Stimulated activated CD8-positive, alpha-beta memory T cell treated with anti-CD3 and anti-CD28 coated beads, Interleukin-4, amount 100 ng/mL, for 4 hours (primary cell): ENCODE results near the gene ADAMTS2.

Experiments
- DNase-seq, 2 donors: peaks; one replicate each; pipeline ENCODE4 v3.0.0-alpha.2; 2020; ENCODE audit warnings: low read depth in 2 of 2, low spot score in 1 of 2

ADAMTS2 gene

DNA sequence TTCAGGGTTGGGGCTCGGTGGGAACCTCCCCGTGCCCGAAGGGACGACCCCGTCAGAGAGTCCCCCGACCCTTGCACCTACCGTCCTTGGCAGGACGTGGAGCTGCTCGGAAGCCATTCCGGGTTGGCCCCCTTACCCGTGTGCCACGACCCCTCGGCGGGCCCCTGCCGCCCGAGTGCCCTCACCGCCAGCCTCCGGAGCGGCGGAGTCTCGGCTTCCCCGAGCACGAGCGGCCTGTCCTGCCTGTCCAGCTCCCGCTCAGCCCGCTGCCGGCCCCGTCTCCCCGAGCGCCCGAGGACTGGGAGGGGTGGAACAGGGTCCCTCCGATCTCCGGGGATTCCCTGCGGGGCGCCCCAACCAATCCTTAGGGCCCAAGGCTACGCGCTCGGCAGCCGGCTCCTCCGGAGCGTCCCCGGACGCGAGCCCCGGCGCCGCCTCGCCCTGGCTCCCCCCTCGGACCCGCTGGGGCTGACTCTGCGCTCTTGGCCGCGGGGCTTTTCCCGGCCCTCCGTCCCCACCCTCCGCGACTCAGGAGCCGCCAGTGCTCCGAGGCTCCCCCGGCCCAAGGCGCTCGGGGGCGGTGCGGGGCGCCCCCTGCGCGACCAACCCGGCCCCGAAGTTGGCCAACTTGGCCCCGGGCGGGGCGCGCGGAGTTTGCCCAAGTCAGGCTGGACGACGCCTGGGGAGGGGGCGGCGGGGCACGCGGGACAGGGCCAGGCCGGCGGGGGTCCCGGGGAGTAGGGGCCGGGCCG, 654 bp downstream of the ADAMTS2 start:
- DNase-seq, result no peak

DNA sequence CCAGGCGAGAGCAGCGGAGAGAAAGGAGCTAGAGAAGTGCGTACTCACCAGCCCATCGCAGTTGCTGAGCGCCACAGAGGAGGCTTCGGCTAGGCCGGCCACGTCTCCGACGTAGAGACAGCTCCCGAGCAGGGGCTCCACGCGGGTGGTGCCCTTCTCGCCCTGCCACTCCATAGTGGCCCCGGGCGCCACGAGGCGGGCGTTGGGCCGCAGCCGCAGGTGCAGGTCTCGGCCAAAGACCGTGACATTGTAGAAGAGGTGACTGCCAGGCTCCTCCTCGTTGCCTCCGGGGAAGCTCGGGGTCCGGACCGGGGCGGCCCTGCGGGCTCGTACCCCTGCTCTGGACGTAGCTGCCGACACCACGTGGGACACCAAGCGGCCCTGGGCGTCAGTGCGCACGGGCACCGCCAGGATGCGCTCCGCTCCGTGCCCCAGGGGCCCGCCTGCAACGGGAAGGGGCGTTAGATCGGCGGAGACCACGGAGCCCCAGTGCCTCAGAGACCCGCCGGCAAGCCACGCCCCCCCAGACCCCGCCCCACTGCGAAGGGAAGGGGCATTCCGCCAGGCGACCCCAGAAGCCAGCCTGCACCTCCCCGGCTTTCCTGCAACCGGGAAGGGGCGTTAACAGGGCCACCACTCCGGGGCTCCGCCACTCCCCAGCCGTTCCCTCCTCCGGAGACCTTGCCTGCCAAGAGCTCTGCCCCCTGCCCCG, 1.4 kb downstream of the ADAMTS2 start:
- no peak for DNase-seq

DNA sequence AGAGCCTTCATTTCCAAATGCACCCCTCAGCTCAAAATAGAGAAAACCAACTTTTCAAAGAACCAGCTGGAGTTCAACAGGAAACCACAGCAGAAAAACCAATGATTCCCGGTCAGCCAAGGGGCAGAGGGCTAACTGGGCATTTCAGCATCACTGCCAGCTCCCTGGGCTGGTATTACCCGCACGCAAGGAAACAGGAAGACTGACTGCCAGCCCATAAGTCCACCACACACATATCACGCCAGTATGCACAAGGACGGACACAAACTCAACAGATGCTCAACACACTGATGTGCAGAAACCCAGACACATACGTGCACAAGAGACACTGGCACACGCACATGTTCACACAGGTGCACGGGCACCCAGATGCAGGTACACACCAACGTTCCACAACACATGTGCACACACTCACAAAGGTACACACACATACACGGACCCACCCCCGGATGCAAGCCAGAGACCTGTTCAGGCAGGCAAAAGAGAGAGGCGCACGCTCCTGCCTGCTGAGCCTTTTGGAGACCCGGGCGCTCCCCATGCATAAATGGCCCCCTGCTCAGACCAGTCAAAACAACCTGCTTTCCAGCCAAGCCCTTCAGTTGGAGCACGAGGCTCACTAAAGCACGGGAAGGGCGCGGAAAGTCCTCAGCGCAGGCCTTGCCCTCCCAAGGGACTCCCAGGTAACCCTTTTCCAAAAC, 2.1 kb downstream of the ADAMTS2 start:
- no peak for DNase-seq

DNA sequence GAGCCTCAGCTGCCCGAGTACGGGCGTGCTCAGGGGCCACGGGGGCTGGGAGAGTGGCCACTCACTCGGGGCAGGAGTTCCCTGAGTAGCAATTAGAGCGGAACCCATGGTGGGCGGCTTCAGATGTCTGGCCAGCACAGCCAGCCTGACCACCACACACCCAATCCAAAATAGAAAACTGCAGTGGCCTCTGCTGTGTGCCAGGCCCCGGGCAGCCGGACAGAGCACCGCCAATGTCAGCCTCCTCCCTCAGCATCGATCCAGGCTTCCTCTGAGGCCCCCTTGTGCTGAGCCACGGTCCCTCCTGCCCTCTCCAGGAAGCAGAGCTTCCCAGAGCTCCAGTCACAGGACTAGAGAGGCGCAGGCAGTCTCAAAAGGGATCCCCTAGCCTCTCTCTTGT, 2.7 kb downstream of the ADAMTS2 start:
- no peak for DNase-seq

DNA sequence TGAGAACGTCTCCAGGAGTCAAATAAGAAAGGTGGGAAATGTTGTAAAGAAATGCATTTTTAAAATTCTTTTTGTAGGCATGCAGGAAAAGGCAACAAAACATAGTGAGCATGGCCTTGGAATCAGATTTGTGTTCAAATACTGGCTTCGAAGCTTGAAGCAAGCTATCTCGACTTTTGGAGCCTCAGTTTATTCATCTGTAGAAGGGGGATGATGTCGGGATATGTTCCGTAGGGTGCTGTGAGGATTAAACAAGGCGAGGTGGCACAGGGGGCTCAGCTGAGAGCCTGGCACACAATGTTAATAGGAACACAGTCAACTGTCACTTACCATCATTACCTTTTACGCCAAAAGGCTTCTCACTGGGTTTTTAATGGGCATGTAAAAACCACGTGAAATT, 4.8 kb downstream of the ADAMTS2 start:
- no peak for DNase-seq

DNA sequence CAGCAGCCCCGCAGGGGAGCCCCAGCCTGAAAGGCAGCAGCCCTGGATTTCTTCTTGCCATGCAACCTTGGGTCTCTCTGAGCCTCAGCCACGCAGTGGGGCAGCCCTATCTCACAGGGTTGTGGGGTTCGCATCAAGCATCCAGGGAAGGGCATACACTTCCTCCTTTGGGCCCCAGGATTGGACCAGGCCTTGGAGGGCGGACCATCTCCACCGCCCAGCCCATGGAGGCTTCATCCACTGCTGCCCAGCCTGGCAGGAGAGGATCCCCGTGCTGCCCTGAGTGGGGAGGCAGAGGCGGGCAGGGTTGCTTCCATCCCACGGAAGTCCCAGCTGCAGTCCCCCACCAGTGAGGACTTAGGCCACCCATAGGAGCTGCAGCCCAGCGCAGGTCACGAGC, 5.3 kb downstream of the ADAMTS2 start:
- DNase-seq, result no peak

DNA sequence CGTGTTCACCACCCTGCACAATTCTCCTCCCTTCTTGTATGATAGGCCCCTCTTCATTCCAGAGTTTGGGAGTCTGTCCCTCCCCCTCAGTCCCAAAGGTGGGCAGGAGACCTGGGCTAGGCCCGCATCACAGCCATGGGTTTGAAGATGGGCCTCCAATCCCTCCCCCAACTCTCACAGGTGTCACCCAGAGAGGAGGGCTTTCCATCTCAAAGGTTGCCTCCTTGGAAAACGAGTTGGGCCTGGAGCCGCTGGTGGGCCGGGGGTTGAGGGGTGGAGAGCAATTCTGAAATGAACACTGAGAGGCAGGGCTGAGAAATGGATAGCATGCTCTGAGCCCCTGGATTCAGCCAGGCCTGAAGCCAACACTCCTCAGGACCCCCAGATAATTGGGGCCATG, 6.2 kb downstream of the ADAMTS2 start:
- DNase-seq, result no peak

DNA sequence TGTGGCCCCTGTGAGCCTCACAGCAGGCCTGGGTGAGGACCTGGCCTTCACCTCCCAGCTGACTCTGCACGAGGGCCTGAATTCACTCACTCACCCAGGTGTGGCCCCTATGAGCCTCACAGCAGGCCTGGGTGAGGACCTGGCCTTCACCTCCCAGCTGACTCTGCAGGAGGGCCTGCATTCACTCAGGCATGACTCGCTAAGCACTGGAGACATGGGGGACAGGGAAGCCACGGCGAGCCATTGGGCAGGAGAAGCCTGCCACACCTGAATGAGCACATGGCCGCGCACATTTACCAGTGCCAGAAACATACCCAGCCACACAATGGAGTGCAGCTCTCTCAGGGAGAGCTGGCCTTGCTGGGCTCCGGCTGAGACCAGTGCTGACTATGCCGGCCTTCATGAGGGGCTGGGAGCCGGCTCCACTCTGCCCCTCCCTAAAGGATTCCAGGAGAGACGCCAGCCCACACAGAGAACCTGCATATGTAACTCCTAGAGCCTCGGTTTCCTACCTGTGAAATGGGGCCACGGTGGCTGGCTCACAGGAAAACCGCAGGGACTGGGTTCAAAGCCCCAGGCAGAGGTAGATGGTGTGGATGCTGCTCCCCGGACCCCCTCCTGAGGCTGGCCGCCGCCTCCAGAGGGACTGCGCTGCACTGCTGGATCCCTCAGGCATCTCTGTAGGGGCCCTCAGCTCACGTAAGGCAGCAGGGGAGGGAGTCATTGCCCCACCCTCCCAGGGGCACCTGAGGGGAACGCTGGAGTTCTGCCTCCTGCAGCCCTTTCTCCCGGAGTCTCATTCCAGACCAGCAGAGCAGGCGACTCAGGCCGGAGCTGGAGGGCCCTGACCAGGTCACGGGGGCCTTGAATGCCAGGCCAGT, 7.2 kb downstream of the ADAMTS2 start:
- no peak for DNase-seq

DNA sequence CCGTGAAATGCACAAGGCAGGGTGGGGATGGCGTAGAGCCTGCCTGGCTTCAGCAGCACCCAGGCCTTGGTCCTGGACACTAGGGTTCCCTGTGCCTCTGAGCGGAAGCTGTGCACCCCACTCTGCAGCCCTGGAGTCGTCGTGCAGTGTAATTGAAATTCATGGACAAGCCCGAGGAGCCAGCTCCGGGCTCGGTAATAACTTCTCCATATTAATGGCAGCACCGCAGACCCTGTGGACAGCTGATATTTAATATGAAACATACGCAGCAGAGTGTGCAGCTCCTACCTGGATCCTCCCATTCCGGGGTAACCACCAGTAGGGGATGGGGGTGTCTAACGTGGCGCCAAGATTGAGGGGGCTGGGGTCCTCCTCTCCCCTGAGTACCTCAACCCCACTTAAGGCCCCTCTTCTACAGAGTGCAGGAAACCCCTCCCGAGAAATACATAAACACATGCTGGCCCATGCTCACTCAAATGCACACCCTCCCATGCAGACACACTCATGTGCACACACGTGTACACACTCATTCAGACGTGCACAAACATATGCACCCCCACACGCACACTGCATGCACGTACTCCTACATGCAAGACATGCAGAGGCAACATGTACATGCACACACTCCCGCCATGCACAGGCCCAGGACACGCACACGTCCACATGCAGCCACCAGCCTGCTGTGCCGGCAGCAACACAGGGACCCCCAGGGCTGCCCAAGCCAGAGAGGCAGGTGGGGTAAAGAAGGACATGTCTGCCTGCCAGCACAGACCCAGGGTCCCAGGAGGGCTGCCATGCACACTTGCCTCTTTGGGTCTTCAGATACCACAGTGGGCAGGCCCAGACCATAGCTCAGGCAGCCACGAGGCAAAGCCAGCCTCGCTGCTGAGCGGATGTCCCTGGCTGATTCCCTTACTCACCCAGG, 8.1 kb downstream of the ADAMTS2 start:
- DNase-seq, result no peak

DNA sequence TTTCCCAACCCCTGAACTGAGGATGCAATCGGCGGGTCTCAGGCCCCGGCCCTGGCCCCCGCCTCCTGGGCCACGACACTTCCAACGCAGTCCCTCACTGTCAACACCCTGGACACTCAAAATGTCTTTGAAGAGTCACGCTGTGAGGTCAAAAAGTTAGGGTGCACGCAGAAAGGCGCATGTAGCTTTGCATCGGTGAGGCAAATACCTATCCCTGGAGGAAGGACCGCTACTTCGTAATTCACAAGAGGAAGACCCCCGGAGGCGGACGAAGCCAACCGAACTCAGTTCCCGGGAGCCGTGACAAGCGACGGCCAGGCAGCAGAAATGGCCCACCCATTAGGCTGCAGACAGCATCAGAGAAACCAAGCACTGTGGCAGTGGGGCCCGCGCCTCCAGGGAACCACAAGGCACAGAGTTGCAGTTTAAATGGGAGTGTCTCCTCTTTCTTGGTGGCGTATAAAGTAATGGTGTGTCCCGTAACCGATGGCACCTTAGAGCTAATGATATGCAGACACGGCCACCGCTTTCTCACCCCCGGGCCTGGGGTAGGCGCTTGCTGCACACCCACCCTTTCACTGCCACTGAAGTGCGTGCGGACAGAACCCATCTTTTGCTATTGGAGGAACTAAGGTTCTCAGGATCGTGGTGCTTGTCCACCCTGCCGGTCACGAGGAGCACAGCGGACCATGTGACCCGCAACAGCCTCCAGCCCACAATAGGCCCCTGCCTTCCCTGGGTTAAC, 9.0 kb downstream of the ADAMTS2 start:
- DNase-seq, result no peak

DNA sequence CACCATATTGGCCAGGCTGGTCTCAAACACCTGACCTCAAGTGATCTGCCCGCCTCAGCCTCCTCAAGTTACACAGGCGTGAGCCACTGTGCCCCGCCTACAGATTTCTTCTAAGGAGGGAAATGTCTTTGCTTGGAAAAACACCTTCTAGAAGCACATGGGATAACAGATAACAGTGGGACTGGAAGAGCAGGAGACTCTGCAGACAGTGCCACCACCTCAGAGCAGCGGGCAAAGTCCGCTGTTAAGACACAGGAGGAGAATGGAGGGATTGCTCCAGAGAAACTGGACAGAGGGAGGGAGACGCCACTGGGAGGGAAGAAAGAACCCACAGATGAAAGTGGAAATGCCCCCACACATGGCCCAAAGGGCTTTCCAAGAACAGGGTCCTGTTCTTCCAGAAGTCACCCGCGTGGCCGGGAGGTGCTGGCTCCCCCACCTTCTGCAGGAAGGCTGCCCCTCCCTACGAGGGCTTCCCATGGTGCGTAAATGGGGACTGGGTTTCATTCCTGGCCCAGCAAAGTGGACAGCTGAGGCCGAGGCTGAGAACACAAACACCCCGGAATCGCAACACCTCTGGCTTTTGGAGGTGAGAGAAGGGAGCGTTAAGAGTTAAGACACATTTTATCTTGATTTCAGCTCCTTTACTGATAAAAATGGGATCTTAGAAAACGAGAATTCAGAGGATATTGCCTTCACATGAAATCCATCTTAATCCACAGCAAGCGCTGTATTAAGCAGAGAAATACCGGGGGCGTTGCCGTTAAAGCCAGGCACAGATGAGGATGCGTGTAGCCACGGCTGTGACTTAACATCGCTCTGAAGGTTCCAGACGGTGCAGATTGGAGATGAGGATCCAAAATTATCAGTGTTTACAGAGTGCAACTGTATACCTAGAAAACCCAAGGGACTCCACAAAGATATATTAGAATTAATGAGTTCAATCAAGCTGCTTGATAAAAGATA, 11.2 kb downstream of the ADAMTS2 start:
- DNase-seq, result no peak

DNA sequence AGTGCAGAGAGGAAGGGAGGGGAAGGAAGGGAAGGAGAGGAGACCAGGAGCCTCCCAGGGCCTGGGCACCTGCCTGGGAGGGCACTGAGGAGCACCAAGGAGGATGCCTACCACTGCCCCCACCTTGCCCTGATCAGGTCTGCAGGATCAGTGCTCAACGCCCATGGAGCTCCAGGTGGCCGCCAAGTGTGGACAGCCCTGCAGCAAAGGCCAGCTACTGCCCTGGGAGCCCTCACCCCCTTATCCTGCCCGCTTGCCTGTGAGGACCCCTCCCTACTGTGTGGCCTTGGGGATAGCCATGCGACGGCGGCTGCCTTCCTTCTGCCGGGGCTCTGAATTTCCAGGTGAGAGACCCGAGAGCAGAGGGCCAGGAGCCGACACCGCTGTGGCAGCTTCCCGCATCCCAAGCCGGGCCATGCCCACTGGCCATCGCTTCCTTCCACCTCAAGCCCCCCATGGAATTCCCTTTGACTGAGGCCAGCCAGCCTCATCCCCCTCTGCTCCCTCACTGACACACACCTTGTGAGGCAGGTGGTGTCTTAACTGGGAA, 12.4 kb downstream of the ADAMTS2 start:
- no peak for DNase-seq

DNA sequence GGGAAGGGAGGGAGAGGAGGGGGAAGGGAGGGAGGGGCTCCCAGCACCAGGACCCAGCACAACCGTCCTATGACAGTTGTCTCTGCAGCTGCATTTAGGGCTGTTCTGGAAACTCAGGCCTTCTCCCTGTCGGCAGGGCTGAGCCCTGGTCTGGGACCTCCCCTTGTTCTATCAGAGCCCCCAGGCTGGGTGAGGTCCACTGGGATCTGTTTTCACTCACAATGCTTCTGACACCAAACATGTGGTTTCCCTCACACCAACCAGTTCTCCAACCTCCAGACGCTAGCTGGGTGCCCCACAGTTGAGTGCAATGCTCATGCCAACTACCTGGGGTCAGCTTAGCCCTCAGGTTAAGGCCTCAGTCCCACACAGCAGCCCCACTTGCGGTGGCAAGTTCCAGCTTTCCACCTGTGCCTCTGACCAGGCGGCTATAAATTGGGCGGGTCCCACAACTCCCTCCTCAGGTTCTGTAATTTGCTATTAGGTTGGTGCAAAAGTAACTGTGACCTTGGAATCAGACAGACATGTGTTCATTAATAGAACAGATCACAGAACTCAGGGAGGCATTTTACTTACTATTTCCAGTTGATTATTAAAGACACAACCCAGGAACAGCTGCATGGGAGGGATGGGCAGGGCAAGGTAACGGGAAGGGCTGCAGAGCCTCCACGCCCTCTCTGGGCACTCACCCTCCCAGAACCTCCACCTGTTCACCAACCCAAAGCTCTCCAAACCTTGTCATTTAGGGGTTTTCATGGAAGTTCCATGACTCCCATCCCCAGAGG, 13.5 kb downstream of the ADAMTS2 start:
- DNase-seq, result no peak

DNA sequence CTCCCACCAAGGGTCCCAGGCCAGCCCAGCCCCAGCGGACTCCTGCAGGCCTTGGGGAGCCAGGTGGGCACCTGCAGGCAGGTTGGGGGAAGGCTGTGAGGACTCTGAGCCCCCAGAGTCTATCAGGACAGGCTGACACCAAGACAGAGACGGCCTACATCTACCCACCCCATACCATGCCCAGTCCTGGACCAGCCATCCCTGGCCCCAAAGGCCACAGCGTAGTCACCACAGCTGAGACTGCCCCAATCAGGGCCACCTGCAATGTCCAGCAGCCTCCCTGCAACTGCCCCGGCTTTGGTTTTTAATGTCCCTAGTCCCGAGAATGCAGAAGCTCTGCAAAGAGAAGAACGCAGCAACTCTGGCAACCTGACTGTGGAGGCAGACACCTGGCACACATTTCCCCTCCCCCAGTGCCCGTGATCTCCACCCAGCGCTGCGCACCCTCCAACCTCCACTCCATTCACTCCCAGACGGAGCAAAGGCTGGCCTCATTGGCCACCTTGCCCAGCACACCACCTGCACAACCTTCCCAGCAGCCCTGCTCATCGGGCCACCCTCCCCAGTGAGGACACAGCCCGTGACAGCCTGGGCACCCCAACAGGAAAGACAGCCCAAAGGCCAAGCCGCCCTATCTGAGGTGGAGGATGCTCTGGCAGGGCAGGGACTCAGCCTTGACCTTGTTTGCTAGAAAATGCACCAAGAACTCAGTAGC, 14.9 kb downstream of the ADAMTS2 start:
- DNase-seq, result no peak

DNA sequence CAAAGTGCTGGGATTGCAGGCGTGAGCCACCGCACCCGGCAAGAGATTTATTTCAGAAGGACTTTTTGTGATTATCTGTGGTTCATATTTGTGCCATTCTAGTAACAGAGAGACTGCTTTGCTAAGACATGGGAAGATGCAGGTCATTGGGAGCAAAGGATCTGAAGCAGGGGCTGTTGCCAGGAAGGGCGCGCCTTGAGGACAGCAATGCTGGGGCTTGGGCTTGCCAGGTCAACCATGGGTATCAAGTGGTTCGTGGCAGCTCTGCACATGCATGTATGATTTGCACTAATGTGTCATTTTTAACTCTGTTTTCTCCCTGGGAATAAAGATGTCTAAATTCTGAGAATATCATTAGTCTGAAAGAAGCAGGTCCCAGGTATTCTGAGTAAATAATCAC, 17.0 kb downstream of the ADAMTS2 start:
- no peak for DNase-seq

DNA sequence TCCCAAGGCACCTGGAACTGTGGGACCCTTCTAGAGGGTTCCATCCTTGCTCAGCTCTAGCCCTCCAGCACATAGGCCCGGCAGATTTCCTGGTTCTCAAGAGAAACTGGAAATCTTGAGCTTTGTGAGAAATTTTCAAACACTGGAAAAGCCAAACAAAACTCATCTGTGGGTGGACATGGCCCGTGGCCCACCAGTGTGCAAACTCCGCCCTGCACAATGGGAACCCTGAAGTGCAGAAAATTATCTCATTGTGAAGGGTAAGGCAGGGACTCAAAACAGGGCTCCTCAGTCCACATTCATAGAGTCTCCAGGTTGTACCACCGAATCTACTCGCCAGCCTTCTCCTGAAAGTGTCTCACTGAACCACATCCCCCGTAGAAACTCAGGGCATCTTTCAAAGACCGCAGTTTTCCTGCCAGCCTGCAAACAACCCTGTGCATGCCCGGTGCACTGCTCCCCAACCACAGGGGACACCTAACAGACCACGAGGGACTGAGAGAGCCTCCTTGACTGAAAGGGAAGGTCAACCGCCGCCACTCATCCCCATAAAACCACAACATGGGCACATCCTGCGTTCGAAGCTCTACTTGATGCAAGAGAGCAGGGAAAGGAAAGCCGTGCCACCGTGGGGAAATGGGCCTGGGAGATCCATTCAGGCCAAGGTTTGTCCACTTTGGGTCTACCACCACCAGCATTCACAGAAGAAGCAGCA, 18.1 kb downstream of the ADAMTS2 start:
- DNase-seq, result no peak
